ENCODE results near the gene RIPK4.

DNA sequence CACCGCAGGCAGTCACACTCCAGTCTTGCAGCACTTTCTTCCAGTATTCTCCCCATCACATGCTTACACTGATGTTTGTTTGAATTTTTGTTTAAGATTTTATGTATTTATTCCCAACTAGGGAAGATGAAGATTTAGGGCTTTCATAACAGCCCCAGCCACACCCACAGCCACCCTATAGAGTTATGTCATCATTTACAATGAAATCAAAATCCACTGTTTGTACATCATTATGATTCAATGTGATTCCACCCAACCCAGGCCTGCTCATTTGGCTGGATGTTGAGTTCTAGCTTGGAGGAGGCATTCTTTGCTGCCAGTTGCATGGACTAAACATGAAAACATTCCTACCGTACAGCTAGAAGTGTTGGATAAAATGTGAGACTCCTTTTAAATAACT is 35.8 kb downstream of the RIPK4 start:
- TF ChIP-seq, protein P1, sequence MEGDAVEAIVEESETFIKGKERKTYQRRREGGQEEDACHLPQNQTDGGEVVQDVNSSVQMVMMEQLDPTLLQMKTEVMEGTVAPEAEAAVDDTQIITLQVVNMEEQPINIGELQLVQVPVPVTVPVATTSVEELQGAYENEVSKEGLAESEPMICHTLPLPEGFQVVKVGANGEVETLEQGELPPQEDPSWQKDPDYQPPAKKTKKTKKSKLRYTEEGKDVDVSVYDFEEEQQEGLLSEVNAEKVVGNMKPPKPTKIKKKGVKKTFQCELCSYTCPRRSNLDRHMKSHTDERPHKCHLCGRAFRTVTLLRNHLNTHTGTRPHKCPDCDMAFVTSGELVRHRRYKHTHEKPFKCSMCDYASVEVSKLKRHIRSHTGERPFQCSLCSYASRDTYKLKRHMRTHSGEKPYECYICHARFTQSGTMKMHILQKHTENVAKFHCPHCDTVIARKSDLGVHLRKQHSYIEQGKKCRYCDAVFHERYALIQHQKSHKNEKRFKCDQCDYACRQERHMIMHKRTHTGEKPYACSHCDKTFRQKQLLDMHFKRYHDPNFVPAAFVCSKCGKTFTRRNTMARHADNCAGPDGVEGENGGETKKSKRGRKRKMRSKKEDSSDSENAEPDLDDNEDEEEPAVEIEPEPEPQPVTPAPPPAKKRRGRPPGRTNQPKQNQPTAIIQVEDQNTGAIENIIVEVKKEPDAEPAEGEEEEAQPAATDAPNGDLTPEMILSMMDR (conservative IDR thresholded peaks at IDR 0.05; ENCODE audit: low read depth, low read length) = no peak
- no peak for TF ChIP-seq EZH2 (IDR thresholded peaks at IDR 0.05; ENCODE audit: low read length, unreplicated experiment)
- no peak for TF ChIP-seq EZH2phosphoT487 (IDR thresholded peaks at IDR 0.05; ENCODE audit: borderline replicate concordance, low read length)
